ENCODE data around the gene PPM1B. TPM values are rescaled to one million over a fixed set of nuclear protein-coding genes. Genes with fewer than 3 reads are reported as not detected.
"Not testable (repeated sequence)": the region's sequence is repeated elsewhere in the genome, so short reads cannot be mapped to it uniquely, and the experiment has no call there.

PPM1B gene
- total RNA-seq, 4 donors from 2014 or later: 43.7 to 79.2 (median 57.3) TPM

DNA sequence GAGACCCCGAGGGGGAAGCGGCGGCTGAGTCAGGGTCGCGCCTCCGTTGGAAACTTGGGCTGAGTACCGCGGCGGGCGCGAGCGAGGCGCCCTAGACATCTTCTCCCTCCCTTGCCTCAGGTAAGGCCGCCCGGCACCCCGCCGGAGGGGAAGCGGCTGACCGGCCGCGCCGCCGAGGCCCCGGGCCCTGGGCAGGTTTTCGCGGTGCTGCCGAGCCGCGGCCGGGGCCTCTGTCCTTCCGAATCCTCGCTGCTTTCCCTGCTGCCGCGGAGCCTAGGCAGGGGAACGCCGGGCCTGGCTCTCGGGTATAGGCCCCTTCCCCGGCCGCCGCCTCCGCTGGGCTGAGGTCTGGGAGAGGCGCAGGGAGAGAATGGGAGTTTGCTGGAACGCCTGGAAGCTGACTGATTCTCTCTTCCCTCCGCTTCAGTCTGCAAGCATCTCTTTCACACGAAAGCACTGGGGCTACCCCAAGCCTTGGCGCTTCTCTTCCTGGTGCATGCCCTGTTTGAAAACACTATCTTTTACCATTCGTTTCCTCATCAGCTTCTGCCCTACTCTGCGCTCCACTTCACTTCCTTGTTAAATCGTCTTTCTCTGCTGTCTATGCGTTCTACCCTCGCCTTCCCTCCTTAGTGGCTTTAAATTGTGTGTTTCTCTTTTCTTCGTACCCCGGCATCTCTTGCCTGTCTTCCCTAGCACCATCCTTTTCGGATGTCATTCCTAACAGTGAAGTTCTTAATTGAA, 652 bp downstream of the PPM1B start:
- TF ChIP-seq, protein P1, sequence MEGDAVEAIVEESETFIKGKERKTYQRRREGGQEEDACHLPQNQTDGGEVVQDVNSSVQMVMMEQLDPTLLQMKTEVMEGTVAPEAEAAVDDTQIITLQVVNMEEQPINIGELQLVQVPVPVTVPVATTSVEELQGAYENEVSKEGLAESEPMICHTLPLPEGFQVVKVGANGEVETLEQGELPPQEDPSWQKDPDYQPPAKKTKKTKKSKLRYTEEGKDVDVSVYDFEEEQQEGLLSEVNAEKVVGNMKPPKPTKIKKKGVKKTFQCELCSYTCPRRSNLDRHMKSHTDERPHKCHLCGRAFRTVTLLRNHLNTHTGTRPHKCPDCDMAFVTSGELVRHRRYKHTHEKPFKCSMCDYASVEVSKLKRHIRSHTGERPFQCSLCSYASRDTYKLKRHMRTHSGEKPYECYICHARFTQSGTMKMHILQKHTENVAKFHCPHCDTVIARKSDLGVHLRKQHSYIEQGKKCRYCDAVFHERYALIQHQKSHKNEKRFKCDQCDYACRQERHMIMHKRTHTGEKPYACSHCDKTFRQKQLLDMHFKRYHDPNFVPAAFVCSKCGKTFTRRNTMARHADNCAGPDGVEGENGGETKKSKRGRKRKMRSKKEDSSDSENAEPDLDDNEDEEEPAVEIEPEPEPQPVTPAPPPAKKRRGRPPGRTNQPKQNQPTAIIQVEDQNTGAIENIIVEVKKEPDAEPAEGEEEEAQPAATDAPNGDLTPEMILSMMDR (IDR thresholded peaks at IDR 0.05): no peak
- TF ChIP-seq POLR2A (IDR thresholded peaks at IDR 0.05): peak in 1 of 2 donors; percentile 29
- H3K27ac ChIP-seq: peak overlapping the region; percentile 96 to 97 (median 96)
- no peaks in the 10 kb centered on the region for H3K36me3 ChIP-seq
- H3K4me1 ChIP-seq: peaks cover 0 to 18% (median 8%) of the 10 kb centered on the region in 4 donors
- peak; percentile 30 to 74 (median 73) for DNase-seq
- no peaks in the 10 kb centered on the region for H3K27me3 ChIP-seq
- H3K4me3 ChIP-seq: peak overlapping the region; percentile 78 to 95 (median 88)
- no peaks in the 10 kb centered on the region for H3K9me3 ChIP-seq

DNA sequence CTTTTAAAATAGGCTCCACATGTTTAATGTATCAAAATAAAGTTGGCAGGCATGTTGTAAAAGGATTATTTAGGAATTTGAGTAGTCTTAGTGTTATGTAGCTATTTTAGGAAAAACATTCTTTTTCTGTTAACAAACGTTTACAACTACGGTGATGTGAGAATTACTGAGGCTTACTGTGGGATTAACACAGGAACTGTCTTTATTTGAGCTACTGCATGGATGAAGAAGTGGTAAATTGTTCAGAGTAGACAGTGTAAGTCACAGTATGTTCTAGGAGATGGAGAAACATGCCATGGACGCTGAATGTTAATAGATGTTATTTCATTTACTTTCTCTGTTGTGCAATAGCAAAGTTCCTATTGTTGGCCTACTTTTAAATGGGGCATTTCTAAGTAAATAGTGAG, 1.6 kb downstream of the PPM1B start:
- H3K9me3 ChIP-seq: no peaks in the 10 kb centered on the region
- TF ChIP-seq, protein P1 (IDR thresholded peaks at IDR 0.05): no peak
- TF ChIP-seq POLR2A (IDR thresholded peaks at IDR 0.05): peak in 1 of 2 donors; percentile 32
- H3K36me3 ChIP-seq: no peaks in the 10 kb centered on the region
- H3K4me3 ChIP-seq: peak overlapping the region; percentile 78 to 95 (median 88)
- H3K27ac ChIP-seq: peak overlapping the region in 3 of 4 donors; percentile 96 to 97 (median 97)
- peaks cover 0 to 24% (median 8%) of the 10 kb centered on the region in 4 donors for H3K4me1 ChIP-seq
- no peak for DNase-seq
- no peaks in the 10 kb centered on the region for H3K27me3 ChIP-seq

DNA sequence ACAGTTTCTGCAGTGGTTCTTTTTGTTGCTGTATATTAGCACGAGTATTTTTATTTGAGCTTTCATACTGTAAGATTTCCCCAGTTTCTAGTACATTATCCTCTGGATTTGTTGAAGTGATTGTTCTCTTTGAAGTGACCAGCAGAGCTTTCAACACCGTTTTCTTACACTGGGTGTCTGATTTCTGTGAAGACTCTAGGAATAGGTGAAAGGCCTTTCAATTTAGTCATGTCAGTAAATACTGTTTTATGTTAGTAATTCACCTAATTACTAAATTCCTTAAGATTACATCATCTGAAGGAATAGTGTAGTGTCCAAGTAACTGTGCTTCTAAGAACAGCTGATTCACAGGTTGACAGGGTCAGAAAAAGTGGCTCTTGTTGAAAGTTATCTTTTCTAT, 2.3 kb downstream of the PPM1B start:
- no peak for DNase-seq
- Histone ChIP-seq H3K4me3 (peak overlapping the region in 3 of 4 donors; percentile 5 to 94 (median 78)), H3K27me3 (no peaks in the 10 kb centered on the region), H3K36me3 (no peaks in the 10 kb centered on the region), H3K27ac (peak overlapping the region in 2 of 4 donors; percentile 23 to 97), H3K4me1 (peaks cover 0 to 24% (median 8%) of the 10 kb centered on the region in 4 donors), H3K9me3 (no peaks in the 10 kb centered on the region)
- TF ChIP-seq, protein P1 (IDR thresholded peaks at IDR 0.05): no peak
- TF ChIP-seq POLR2A (IDR thresholded peaks at IDR 0.05): no peak

DNA sequence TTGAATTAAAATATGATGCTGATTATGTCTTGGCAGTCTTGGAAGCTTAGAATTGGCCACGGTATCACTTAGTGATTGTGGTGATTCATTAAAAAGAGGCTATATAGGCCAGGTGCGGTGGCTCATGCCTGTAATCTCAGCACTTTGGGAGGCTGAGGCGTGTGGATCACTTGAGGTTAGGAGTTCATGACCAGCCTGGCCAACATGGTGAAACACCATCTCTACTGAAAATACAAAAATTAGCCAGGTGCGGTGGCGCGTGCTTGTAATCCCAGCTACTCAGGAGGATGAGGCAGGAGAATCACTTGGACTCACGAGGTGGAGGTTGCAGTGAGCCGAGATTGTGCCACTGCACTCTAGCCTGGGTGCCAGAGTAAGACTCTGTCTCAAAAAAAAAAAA, 2.8 kb downstream of the PPM1B start:
- Histone ChIP-seq H3K4me1 (peaks cover 0 to 24% (median 8%) of the 10 kb centered on the region in 4 donors), H3K4me3 (peak overlapping the region in 2 of 4 donors; percentile 16 to 94), H3K27ac (peak overlapping the region in 1 of 4 donors; percentile 97)
- not testable (repeated sequence) for DNase-seq, H3K9me3 ChIP-seq, H3K27me3 ChIP-seq, H3K36me3 ChIP-seq

DNA sequence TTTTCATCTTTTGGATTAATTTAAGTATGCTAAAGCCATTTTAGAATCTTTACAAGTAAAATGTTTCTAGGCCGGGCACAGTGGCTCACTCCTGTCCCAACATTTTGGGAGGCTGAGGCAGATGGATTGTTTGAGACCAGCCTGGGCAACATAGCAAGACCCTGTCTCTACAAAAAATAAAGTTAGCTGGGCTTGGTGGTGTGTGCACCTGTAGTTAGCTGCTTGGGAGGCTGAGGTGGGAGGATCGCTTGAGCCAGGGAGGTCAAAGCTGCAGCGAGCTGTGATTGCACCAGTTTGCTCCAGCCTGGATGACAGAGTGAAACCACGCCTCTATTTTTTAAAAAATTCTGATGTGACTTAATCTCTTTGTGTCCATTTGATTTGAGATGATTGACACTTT, 3.9 kb downstream of the PPM1B start:
- peaks cover 0 to 24% (median 8%) of the 10 kb centered on the region in 4 donors for H3K4me1 ChIP-seq
- H3K27ac ChIP-seq: no peak overlapping the region
- TF ChIP-seq, protein P1 (IDR thresholded peaks at IDR 0.05): no peak
- no peak for TF ChIP-seq POLR2A (IDR thresholded peaks at IDR 0.05)

DNA sequence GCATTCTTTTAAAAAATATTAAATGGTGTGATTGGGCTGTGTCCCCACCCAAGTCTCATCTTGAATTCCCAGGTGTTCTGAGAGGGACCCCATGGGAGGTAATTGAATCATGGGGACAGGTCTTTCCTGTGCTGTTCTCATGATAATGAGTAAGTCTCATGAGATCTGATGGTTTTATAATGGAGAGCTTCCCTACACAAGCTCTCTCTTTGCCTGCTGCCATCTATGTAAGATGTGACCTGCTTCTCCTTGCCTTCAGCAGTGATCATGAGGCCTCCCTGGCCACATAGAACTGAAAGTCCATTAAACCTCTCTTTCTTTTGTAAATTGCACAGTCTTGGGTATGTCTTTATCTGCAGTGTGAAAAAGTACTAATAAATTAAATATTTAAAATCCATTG, 10.3 kb downstream of the PPM1B start:
- Histone ChIP-seq H3K36me3 (no peaks in the 10 kb centered on the region), H3K27ac (no peak overlapping the region), H3K4me1 (peaks cover 0 to 6% (median 0%) of the 10 kb centered on the region in 4 donors), H3K27me3 (no peaks in the 10 kb centered on the region), H3K4me3 (no peak overlapping the region), H3K9me3 (no peaks in the 10 kb centered on the region)
- DNase-seq: no peak
- TF ChIP-seq POLR2A (IDR thresholded peaks at IDR 0.05): no peak
- TF ChIP-seq, protein P1 (IDR thresholded peaks at IDR 0.05): no peak

More for the DNA sequence above, 3.9 kb downstream of the PPM1B start:
- DNase-seq: no peak
- Histone ChIP-seq H3K4me3 (no peak overlapping the region), H3K27me3 (no peaks in the 10 kb centered on the region), H3K9me3 (no peaks in the 10 kb centered on the region), H3K36me3 (no peaks in the 10 kb centered on the region)
